HG03354 (cell line): ENCODE results near the gene PPP2R2D.
"Not testable (repeated sequence)": the region's sequence is repeated elsewhere in the genome, so short reads cannot be mapped to it uniquely, and the experiment has no call there.

Experiments used
- ATAC-seq: cut with Tn5 transposase; IDR thresholded peaks from one replicate; pipeline ENCODE4 v1.9.1; 2021; ENCODE audit warnings: mild to moderate bottlenecking; ENCODE audit not compliant: unreplicated experiment, poor library complexity, severe bottlenecking

Gene PPP2R2D

DNA sequence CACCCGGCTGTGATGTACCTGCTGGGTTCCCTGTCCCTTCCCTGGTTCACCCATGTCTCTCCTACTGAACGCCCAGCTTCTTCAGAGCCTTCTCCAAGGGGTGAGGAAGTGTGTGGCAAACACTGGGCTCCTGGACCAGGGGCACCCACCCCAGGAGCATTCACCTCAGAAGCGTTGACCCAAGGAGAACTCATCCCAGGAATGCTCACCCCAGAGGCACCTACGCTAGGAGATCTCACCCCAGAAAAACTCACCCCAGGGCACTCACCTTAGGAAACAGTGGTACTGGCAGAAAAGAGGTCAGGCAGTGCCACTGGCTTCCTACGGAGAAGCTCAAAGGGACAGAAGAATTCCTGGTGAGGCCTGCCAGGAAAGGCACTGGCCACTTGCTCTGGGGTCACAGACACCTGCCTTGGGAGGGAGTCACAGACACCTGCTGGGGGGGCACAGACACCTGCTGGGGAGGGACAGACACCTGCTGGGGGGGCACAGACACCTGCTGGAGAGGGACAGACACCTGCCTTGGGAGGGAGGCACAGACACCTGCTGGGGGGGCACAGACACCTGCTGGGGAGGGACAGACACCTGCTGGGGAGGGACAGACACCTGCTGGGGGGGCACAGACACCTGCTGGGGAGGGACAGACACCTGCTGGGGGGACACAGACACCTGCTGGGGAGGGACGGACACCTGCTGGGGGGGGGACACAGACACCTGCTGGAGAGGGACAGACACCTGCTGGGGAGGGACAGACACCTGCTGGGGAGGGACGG is 17.0 kb upstream of the PPP2R2D start:
- not testable (repeated sequence) for ATAC-seq

- ATAC-seq, result peak; percentile 98
These were observed 15.2 kb upstream of the PPP2R2D start for GRCh38 chr10:131885391-131886165.

GRCh38 chr10:131886237-131886636 is 14.6 kb upstream of the PPP2R2D start:
- ATAC-seq, result no peak

DNA sequence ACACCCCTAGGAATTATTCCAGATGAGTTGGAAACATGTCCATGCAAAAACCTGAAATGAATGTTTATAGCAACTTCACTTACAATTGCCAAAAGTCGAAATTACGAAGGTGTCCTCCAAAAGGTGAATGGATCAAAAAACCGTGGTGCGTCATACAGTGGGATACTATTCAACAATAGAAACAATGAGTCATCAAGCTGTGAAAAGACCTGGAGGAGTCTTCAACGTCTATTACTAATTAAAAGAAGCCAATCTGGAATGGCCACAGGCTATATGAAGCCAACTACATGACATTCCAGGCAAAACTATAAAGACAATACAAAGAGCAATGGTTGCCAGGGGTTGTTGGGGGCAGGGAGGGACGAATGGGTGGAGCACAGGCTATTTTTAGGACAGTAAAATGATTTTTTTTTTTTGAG is 12.6 kb upstream of the PPP2R2D start:
- no peak for ATAC-seq

GRCh38 chr10:131889755-131890154 is 11.1 kb upstream of the PPP2R2D start:
- no peak for ATAC-seq

- no peak for ATAC-seq
These were observed 10.3 kb upstream of the PPP2R2D start for GRCh38 chr10:131890276-131891195.

DNA sequence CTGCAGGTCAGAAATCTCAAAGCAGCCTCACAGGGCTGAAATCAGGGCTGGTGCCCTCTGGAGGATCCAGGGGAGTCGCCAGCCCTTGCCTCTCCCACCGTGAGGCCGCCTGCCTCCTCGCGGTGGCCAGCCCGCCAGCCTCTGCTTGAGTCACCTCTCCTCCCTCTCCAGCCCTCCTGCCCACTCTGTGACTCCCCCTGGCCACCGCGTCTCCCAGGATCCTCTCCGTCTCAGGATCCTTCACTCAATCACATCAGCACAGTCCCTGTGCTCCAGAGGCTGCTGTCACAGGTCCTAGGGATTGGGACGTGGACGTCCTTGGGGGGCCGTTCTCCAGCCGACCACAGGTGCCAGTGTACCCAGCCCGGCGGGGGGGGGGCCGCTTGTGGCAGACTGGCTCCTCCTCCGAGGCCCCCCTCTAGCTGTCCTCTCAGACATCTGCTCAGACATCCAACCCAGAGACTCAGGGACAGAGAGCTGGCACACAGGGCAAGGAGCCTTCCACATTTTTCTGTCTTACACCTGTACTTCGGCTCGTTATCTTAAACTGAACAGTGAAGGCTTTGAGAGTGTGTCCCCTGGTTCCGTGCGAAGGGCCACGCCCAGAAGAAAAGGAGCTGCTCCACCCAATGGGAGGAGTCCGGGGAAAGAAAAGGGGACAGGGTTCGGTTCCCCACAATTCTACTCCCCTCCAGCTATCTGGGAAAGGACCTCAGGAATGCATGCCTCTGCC is 9.4 kb upstream of the PPP2R2D start:
- ATAC-seq, result no peak

DNA sequence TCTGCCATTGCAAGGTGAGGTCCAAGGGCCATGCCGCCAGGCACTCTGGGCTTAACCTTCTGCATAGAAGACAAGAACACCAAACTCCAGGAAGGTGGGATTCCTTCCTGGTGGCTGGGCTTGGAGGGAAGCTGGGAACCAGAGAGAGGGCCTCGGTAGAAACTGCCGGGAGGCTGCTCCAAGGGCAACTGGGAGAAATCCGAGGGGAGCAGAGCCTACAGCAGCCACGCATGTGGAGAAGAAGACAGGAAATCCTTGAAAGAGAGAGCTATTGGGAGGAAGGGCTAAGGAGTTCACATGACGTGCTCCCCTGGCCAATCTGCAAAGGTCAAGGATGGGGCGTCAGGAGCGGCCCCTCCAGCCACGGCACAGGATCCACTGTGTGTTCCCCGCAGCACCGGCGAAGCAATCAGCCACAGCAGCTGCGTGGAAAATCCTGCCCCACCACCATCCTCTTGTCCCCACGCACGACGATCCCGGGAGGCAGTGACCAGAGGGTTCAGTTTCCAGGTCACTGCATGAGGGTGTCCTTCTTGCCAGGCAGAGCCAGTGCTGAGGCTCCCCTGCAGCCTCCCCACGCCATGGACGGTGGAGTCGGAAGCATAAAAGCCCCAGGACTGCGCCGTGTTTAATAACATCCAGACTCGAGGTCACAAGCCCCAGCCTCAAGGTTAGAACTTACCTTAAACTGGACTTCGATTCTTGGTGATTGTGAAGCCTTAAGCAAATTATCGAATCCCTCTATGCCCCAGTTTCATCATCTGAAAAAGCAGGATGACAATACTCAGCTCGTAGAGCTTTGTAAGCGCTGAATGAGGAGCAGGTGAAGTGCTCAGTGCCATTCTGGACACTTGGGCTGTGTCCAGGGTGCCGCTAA is 8.6 kb upstream of the PPP2R2D start:
- no peak for ATAC-seq

GRCh38 chr10:131892806-131893675 is 7.8 kb upstream of the PPP2R2D start:
- no peak for ATAC-seq

GRCh38 chr10:131895116-131895515 is 5.7 kb upstream of the PPP2R2D start:
- ATAC-seq, result no peak

DNA sequence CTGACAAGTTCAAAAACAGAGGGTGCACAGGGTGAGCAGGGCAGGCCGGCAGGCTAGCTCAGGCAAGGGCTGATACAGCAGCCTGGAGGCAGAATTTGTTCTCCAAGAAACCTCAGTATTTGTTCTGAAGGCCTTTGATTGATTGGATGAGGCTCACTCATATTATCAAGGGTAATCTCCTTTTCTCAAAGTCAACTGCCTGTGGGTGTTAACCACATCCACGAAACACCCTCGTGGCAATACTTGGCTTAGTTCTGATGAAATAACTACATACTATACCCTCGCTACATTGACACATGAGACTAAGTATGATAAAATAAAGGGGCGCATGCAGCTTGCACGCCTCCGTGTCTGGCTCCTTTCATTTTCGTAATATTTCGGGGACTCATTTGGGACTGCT is 4.4 kb upstream of the PPP2R2D start:
- ATAC-seq, result no peak

GRCh38 chr10:131897297-131897899 is 3.4 kb upstream of the PPP2R2D start:
- no peak for ATAC-seq

DNA sequence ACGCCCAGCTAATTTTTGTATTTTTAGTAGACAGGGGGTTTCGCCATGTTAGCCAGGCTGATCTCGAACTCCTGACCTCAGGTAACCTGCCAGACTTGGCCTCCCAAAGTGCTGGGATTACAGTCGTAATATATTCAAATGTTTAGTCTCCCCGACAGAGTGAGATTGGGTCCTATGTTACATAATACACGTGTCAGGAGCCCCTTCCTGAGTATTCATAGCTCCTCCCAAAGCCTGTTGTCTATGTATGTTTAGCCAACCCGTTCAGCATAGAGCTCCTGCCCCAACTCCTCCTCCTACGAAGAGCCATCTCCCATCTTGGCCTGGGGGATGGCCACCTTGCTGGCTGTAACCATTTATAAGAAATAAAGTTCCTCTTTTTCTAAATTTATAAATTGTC is 2.7 kb upstream of the PPP2R2D start:
- no peak for ATAC-seq

DNA sequence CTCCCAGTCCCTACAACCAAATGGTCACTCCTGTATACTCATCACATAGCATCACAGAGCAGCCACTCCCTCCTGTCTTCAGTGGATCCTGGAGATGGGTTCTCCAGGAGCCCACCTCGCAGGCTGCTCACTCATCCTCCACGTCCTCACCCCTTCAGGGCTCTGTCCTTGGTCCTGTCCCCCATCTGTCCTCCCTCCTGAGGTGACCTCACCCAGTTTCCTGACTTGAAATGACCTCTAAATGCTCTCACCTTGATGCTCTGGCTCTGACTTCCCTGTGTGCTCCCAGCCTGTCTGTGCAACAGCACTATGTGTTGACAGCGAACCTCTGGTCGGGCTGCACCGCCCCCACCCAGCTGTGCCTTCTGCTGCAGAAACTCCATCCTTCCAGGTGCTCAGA is 2.1 kb upstream of the PPP2R2D start:
- no peak for ATAC-seq

- ATAC-seq, result no peak
These were observed 1.6 kb upstream of the PPP2R2D start for GRCh38 chr10:131899116-131899690.

DNA sequence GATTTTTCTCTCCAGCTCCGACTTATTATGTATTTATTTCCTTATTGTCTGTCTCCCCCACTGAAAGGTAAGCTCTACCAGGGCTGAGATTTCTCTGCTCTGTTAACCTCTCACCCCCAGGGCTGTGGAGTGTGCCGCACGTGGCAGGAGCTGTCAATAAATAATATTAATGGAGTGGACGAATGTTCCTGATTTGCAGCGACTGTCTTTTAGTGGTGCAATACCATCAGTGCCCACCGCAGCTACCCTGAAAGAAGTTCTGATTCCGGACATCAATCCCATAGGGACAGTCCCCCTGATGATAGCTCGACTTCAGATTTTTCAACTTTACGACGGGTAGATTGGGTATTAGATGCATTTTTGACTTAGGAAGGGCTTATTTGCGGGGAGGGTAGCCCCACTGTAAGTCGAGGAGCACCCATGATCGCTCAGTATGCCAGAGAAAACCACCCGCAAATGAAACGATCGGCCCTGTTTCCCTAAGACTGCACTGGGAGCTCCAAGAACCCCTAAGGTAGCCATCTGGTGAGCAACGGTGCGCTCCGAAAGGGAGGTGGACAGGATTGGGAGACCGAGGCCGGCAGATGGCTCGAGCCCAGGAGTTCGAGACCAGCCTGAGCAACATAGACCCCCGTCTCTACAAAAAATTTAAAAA is 986 bp upstream of the PPP2R2D start:
- no peak for ATAC-seq
